Measurements from ENCODE around the gene FAM210B.
"Not testable (repeated sequence)": the region's sequence is repeated elsewhere in the genome, so short reads cannot be mapped to it uniquely, and the experiment has no call there.

Gene FAM210B

DNA sequence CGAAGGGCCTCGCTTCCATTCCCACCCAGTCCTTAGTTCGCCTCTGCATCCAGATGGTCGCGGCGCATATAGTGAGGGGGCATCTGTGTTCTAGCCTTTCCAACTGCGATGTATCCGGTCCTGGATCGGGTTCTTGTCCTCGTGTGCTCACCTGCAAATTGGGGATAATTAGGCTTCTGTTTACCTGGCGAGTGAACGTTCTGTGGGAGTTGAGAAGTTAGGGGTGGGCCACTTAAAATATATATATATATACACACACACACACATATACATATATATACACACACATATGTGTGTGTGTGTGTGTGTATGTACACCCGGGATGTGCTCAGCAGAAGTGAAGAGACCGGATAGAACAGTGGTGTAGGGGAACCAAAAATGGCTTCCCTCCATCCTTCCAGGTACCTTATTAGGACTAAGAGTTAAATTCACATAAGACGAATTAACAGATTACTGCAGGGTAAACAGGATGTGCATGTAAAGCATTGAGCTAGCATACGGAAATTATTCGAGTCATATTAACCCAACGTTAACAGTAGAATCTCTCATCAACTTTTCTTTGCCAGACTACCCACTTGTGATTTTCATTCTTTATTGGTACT is 34.2 kb downstream of the FAM210B start:
- DNase-seq (ENCODE audit: low read depth in 2 of 2) = no peak

DNA sequence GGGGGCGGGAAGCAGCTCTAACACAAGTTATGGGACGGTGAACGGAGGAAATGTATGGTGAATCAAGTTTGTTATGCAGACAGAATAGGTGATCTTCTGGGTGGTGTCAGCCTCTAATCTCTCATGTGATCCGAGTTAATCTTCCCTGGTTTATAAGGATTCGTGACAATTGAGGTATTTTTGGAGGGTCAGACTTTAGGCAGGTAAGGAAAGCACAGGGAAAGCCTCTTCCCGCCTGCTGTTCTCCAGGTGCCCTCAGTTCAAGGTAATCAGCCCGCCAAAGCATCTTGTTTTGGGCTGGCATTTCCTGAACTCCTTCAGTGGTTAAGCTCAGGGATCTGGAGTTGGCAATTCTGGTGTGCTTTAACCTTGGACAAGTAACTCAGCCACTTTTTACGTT is 34.9 kb downstream of the FAM210B start:
- DNase-seq (ENCODE audit: low read depth in 2 of 2) = no peak

DNA sequence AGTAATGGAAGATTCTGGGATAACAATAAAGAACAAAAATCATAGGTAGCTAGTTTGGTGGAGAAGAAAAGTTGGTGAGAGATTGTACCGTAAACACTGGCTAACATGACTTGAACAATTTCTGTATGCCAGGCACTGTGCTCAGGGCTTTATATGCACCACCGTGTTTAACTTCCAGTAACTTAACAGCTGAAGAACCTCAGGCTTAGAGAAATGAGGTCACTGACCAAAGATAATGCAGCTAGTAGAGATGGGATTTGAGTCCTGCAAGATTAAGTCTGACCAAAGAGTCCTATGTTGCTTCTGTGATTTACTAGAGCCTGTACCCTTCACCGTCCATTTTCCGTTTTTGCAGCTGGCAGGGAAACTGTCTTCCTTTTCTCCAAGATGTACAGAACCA is 36.4 kb downstream of the FAM210B start:
- no peak for DNase-seq (ENCODE audit: low read depth in 2 of 2)

DNA sequence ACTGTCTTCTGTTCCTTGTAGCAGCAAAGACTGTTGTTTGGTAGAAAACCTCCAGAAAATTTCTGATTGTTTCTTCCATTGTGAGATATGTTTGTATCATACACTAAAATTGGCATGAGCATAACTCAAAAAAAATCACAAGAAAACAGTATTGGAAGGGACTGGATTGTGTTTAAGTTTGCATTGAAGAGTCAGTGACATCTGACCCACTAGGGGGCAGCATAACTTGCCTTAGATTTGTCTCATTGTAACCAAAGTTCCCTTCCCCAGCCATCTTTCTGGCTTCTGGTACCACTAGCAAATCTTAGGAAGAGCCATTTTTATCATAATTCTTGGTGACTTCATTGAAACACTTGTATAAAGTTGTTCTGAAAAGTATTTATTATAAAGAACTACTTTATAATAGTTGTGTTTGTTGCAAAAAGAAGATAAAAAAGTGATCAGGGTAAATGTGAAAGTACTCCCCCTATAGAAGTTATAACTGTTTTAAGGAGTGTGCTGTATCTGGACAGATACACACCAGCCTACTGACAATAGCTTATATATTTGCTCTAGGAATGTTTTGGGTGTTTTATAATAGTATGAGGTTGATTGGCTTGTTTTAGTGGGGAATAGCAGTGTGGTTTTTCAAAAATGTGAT is 41.3 kb downstream of the FAM210B start:
- DNase-seq (ENCODE audit: low read depth in 2 of 2) = peak; percentile 42 to 49

DNA sequence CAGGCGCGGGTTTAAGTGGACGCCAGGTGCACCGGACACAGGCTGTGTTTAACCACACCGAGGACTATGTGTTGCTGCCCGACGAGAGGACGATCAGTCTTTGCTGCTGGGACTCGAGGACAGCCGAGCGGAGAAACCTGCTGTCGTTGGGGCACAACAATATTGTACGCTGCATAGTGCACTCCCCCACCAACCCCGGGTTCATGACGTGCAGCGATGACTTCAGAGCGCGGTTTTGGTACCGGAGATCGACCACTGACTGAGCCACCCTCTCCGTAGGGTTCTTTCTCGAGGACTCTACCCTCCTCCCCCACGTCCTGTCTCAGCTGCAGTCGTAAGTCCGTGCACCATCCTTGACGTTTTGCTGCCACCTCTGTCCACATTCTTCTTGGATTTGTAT is 44.7 kb downstream of the FAM210B start:
- DNase-seq (ENCODE audit: low read depth in 2 of 2) = no peak

DNA sequence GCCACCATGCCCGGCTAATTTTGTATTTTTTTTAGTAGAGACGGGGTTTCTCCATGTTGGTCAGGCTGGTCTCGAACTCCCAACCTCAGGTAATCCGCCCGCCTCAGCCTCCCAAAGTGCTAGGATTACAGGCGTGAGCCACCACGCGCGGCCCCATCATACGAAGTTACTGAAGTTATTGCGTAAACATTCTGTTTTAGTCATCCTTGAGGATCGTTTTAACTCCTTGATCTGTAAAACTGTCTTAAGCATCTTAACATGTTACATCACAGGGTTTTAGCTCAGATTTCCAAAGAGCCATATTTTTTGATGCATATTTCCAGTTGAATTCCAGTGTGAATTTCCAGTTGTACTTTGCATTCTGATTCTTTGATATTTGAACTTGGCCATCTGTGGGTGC is 46.6 kb downstream of the FAM210B start:
- not testable (repeated sequence) for DNase-seq (ENCODE audit: low read depth in 2 of 2)

DNA sequence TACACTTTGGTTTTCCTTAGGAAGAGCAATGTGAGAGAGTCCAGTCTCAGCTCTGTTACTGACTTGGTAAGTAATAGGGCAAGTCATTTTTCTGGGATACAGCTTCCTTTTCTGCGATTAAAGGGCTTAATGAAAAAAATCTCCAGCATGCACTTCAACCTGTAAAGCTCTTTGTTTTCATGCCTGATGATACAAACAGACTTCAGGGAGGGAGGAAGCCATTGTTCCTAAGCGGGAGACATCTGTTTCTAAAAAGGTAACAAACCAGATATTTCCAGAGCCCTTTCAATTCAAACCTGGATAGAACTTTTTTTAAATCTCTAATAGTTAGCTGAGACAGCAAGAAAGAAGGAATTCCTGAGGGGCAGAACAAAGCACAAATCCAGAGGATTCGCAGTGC is 48.1 kb downstream of the FAM210B start:
- DNase-seq (ENCODE audit: low read depth in 2 of 2) = no peak

DNA sequence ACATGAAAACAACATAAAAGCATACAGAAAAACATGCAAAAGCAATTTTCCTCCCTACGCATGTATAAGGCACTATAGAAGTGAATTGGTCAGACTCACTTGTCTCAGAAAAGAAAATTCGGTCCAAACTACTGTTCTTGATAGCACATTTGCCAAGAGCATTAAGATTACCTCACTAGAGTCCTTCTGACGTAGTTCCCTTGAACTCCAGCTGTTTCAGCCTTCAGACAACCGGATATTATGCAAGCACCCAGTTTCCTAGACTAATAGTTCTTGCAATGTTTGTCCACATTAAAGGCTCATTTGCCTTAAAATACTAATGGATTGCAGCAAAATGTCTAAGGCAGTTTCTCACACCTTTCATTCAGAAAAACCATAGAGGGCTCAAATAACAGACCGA is 50.7 kb downstream of the FAM210B start:
- no peak for DNase-seq (ENCODE audit: low read depth in 2 of 2)

DNA sequence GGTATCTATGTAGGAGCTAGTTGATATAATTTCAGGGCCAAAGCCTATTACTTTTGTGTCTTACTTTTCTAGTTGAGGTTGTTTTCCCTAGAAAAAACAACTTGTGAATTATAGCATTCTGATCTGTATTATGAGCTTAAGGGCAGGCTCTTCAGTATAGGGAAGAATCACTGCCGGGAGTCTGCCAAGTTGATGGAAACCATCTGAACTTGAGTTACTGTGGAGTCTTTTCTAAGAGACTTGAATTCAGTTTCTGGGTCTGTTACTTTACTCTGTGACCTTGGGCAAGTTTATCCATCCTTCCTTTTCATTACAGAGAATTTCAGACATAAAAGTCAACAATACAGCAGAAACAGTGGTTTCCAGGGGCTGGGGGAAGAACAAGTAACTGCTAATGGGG is 51.2 kb downstream of the FAM210B start:
- no peak for DNase-seq (ENCODE audit: low read depth in 2 of 2)

DNA sequence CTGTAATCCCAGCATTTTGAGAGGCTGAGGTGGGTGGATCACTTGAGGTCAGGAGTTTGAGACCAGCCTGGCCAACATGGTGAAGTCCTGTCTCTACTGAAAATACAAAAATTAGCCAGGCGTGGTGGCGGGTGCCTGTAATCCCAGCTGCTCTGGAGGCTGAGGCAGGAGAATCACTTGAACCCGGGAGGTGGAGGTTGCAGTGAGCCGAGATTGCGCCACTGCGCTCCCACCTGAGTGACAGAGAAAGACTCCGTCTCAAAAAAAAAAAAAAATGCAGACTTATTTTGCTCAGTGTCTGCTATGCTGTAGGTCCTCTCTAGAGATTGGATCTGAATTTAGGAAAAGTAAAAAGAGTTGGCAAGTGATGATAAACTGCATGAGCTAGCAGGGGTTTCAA is 52.5 kb downstream of the FAM210B start:
- DNase-seq (ENCODE audit: low read depth in 2 of 2) = not testable (repeated sequence)

DNA sequence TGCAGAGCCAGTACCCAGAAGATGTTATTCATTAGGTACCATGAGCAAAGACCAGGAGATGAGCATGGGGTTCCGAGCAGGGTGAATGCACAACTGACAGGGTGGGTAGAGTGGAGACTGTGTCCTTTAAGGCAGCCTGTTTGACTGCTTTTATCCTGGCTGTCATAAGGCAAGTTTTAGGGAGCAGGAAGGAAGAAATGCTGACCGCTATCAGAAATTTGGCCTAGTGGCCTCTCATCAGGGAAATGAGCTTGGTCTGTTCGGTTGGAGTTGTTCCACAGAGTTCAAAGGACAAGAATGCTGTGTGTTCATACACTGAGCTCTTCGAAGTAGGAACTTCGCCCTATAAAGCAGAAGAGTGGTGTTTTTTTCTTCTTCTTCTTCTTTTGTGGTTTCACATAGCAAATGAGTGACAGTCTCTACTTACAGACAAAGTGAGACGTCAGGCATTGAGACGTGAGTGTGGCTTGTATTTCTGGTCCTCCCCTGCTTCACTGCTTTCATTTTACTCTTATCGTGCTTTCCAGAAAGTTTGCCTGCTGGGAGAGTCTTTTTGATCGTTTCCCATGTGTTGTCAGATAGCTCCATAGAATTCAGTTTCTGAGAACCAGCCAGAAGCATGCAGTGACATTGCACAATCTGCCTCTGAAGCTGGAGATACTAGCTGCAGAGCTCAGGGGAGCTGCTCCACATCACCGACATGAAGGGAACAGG is 53.1 kb downstream of the FAM210B start, which contains the start of gene CASS4:
Gene CASS4, plus strand, starts transcription at position 502 of the 714 bp plus-strand sequence. Its CDS starts 199 bp downstream, at position 701.
- no peak for DNase-seq (ENCODE audit: low read depth in 2 of 2)

DNA sequence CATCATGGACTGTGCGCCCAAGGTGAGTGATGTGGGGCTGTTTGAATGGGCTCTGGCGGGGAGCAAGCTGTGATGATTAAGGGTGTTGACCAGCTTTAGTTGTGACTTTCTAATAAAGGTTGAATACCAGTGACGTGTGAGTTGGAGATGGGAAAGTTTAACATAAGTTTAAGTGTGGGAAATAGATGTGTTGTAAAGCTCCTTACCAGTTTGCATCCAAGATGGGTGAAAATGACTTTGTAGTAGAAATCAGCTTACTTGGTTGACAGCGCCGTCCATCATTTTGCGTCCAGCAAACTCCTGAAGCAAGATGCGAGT is 53.7 kb downstream of the FAM210B start:
- DNase-seq (ENCODE audit: low read depth in 2 of 2) = no peak

DNA sequence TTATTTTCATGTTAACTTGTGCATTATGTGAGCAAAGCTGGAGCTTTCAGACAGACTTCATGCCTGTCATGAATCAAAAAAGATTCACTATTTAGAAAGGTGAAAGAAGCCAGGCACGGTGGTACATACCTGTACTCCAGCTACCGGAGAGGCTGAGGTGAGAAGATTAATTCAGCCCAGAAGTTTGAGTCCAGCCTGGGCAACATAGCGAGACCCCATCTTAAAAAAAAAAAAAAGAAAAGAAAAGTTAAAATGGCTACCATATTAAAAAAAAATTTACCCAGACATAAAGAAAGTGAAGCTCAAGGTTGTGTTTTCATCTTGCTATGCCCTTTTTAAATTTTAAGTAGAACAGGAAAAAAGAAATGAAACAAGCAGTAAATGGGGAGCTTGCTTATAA is 54.2 kb downstream of the FAM210B start:
- no peak for DNase-seq (ENCODE audit: low read depth in 2 of 2)

DNA sequence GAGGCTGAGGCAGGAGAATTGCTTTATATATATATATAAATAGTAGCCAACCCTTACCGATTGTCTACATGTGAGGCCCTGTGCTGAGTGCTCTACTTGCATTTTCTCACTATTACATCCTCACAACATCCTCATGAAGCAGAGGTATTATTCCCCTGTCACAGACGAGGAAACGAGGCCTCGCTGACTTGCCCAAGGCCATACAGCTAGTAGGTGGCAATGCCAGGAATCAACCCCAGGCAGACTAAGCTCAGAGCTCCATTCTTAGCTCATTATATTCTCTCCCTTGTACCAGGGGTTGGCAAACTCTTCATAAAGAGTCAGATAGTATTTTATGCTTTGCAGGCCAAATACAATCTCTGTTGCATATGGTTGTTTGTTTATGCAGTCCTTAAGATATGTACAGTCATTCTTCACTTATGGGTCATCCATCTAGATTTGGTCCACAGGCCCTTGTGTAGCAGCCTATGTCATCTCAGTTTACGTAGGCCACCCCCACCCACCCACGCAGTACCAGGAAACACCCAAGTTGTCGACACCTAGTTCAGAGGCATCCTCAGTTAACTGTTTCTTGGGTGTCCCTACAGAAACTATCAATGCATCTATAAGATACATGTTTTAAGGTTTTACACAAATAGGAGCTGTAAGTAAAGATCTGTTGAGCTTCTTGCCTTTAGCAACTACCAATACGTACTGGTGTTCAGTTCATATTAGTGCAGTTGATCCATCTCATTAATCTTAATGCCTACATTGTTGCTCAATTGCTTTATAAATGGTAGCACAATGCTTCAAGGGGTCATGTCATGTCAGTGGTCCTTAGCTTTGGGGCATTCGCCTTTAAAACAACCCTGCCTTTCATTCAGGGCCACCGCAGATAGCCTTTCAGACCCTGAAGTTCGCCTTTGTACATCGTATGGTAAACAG is 56.3 kb downstream of the FAM210B start:
- DNase-seq (ENCODE audit: low read depth in 2 of 2) = peak; percentile 52 to 62

DNA sequence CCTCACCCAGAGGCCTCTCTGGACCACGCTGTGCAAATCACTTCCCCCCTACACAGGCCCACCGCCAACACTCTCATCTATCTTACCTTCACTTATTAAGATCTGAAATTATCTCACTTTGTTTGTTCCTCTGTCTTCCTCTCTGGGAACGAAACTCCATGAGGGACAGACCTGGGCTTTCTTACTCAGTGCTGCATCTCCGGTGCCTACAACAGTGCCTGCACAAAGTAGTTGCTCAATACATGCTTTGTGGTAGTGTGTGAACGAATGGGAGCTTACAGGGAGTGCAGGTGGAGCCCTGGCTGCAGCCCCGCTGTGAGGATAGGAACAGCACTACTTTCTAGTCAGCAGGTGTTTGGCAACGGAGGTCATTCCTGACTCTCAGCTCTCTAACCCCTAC is 58.6 kb downstream of the FAM210B start:
- DNase-seq (ENCODE audit: low read depth in 2 of 2) = no peak

DNA sequence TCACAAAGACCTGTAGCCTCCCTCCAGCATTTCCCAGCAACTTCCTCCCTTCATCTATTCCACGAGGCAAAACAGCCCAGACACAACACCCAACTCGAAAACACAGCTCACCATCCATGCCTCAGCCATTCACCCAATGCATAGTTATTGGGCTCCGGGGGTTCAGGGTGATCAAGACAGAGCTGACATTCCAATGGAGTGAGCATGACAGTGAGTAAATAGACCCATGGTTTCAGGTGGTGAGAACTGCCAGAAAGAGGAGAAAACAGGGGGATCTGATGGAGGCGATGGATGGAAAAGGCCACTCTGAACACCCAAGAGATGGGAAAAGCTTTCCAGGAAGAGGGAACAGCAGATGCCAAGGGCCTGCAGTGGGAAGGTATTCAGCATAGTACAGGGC is 59.1 kb downstream of the FAM210B start:
- no peak for DNase-seq (ENCODE audit: low read depth in 2 of 2)

Measured in stimulated activated CD4-positive, alpha-beta T cell treated with anti-CD3 and anti-CD28 coated beads, Interleukin-4, amount 100 ng/mL, for 48 hours (primary cell).